A673 (cell line): ENCODE measurements around the gene CTSH. TPM values are rescaled to one million over a fixed set of nuclear protein-coding genes. Genes with fewer than 3 reads are reported as not detected.

Source experiments
- BruUV-seq: library from RNA; stranded (reverse); fragments of 400-500 nt; replicated peaks from 2 replicates; lab custom pipeline; 2021; lab: Mats Ljungman, UMichigan
- CTCF ChIA-PET: fragments of 300-600 bp; sonication (Branson Sonifier 250); formaldehyde crosslinking; loops from one replicate; lab custom pipeline; 2022; ENCODE audit warnings: antibody characterized with exemption; lab: Charles Lee
- POLR2A ChIA-PET: fragments of 300-600 bp; sonication (Branson Sonifier 250); formaldehyde crosslinking; loops from one replicate; lab custom pipeline; 2022; ENCODE audit warnings: antibody characterized with exemption; ENCODE audit not compliant: low non-redundant PET; lab: Charles Lee
- DNase-seq: peaks from one replicate; pipeline ENCODE4 v3.0.0-alpha.2; 2015; ENCODE audit warnings: low spot score
- H3K27ac ChIP-seq: fragments of 200-600 bp; sonication (generic); 2 replicates; pipeline ENCODE4 v1.5.1; 2016; ENCODE audit warnings: mixed run types, low read depth, mild to moderate bottlenecking, mixed read lengths, antibody characterized with exemption, low read length; ENCODE audit not compliant: poor library complexity, severe bottlenecking
- H3K27me3 ChIP-seq: fragments of 200-600 bp; sonication (generic); replicated peaks from 2 replicates; pipeline ENCODE4 v1.6.1; 2017; ENCODE audit warnings: mixed run types, low read depth, mild to moderate bottlenecking, mixed read lengths, antibody characterized with exemption, low read length; ENCODE audit not compliant: insufficient read depth, poor library complexity
- H3K36me3 ChIP-seq: fragments of 200-600 bp; sonication (generic); 2 replicates; pipeline ENCODE4 v1.6.1; 2016; ENCODE audit warnings: mixed run types, mild to moderate bottlenecking, mixed read lengths, antibody characterized with exemption, low read length; ENCODE audit not compliant: insufficient read depth, poor library complexity, severe bottlenecking
- H3K4me1 ChIP-seq: fragments of 200-600 bp; sonication (generic); 2 replicates; pipeline ENCODE4 v1.6.1; 2017; ENCODE audit warnings: mixed run types, mild to moderate bottlenecking, mixed read lengths, antibody characterized with exemption, low read length; ENCODE audit not compliant: insufficient read depth, poor library complexity, severe bottlenecking
- H3K4me3 ChIP-seq: fragments of 200-600 bp; sonication (generic); 2 replicates; pipeline ENCODE4 v1.5.1; 2016; ENCODE audit warnings: low read depth, mixed run types, mild to moderate bottlenecking, mixed read lengths, low read length; ENCODE audit not compliant: poor library complexity, severe bottlenecking
- H3K9me3 ChIP-seq: fragments of 200-600 bp; sonication (generic); 2 replicates; pipeline ENCODE4 v1.6.1; 2016; ENCODE audit warnings: mixed run types, low read depth, mild to moderate bottlenecking, mixed read lengths, antibody characterized with exemption, low read length; ENCODE audit not compliant: poor library complexity, severe bottlenecking
- CTCF ChIP-seq: fragments of 300-800, 200-600 bp; sonication (generic); conservative IDR thresholded peaks from 2 replicates; pipeline ENCODE4 v1.5.1; 2017; ENCODE audit warnings: low read depth, mild to moderate bottlenecking, antibody characterized with exemption, low read length, moderate library complexity, mixed read lengths
- EZH2 ChIP-seq: fragments of 200-600 bp; sonication (generic); IDR thresholded peaks from 2 replicates; pipeline ENCODE4 v1.6.1; 2017; ENCODE audit warnings: borderline replicate concordance, low read depth, mild to moderate bottlenecking, mixed read lengths, antibody characterized with exemption, low read length; ENCODE audit not compliant: poor library complexity, severe bottlenecking
- intact Hi-C: fragments of 100-400 bp; cut with micrococcal nuclease; formaldehyde crosslinking; loops from one replicate; pipeline ENCODE4 v1.10.0; 2022; ENCODE audit not compliant: unreplicated experiment
- total RNA-seq: library from RNA; stranded (reverse); gene quantifications from 2 replicates; pipeline ENCODE4 v1.2.3, GENCODE V29; 2021

Gene CTSH
- total RNA-seq, 1 experiment from 2014 or later = 2.2 TPM

- no peaks in the 10 kb centered on the region for H3K27me3 ChIP-seq
- no TSS peak for BruUV-seq
- intact Hi-C loops = no loop called here
- ChIA-PET POLR2A (no interaction called here), CTCF (no interaction called here)
- H3K4me3 ChIP-seq = no peak overlapping the region
- H3K4me1 ChIP-seq = no peaks in the 10 kb centered on the region
- no peaks in the 10 kb centered on the region for H3K36me3 ChIP-seq
- no peak for DNase-seq
- H3K27ac ChIP-seq = no peak overlapping the region
- no peaks in the 10 kb centered on the region for H3K9me3 ChIP-seq
- TF ChIP-seq EZH2 = no peak
Observed at GRCh38 chr15:78969687-78970349, 25.0 kb upstream of the CTSH start.

- CTCF ChIA-PET = no interaction called here
- POLR2A ChIA-PET = no interaction called here
Observed at GRCh38 chr15:78968539-78969271, 23.9 kb upstream of the CTSH start.

GRCh38 chr15:78968114-78968513 is 23.3 kb upstream of the CTSH start:
- Histone ChIP-seq H3K36me3 (no peaks in the 10 kb centered on the region), H3K4me1 (no peaks in the 10 kb centered on the region), H3K9me3 (no peaks in the 10 kb centered on the region), H3K27ac (no peak overlapping the region), H3K4me3 (no peak overlapping the region), H3K27me3 (no peaks in the 10 kb centered on the region)
- no peak for DNase-seq
- ChIA-PET CTCF (no interaction called here), POLR2A (interaction anchor here (0.6 to 0.7 kb wide), 2 partner anchors 20 to 255 kb away, joined by 3 read pairs; no protein-coding TSS in a partner anchor)
- no peak for TF ChIP-seq CTCF
- intact Hi-C loops = no loop called here
- no TSS peak for BruUV-seq

More at GRCh38 chr15:78968539-78969271, 23.9 kb upstream of the CTSH start:
- BruUV-seq = no TSS peak
- Histone ChIP-seq H3K4me1 (no peaks in the 10 kb centered on the region), H3K27ac (no peak overlapping the region), H3K9me3 (no peaks in the 10 kb centered on the region), H3K4me3 (no peak overlapping the region), H3K27me3 (no peaks in the 10 kb centered on the region), H3K36me3 (no peaks in the 10 kb centered on the region)
- DNase-seq = no peak
- TF ChIP-seq CTCF = no peak
- no peak for TF ChIP-seq EZH2
- intact Hi-C loops = no loop called here
